ENCODE data around the gene TMEM54. TPM values are rescaled to one million over a fixed set of nuclear protein-coding genes. Genes with fewer than 3 reads are reported as not detected.

TMEM54 gene
- total and polyA plus RNA-seq, 2 donors (not counting 1 experiment from before 2014, with no cell fraction given) = 24.2 to 69.9 TPM

DNA sequence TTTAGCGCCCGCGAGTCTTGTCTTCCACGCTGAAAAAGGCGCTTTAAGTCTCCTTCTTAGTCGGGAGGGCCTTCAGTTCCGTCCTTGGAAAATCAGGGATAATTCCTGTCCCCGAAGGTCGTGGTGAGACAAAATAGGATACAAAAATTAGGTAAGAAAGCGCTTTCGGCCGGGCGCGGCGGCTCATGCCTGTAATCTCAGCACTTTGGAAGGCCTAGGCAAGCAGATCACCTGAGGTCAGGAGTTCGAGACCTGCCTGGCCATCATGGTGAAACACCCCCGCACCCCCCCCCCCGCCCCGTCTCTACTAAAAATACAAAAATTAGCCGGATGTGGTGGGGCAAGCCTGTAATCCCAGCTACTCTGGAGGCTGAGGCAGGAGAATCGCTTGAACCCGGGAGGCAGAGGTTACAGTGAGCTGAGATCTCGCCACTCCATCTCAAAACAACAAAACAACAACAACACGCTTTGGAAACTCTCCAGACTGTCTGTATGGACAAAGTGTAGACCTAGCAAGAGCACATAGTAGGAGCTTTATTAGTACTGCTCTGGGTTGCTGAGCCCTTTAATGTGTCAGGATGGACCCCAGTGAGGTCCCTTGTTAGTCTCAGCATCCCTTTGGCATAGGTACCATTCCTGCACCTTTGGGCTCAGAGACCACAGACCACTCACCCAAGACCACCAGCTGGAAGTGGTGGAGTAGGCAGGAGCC lies 790 bp upstream of the TMEM54 start:
- Histone ChIP-seq H3K4me3 (replicated peaks in 1 of 4; ENCODE audit: control extremely low read depth in 1 of 4, insufficient read depth in 1 of 4, low read depth in 3 of 4, low read length in 4 of 4) (peak overlapping the region; percentile 54 to 68 (median 62)), H2AFZ (ENCODE audit: low read length) (peak overlapping the region; percentile 89), H3K9me3 (ENCODE audit: control insufficient read depth, insufficient read depth, low read depth, low read length) (no peaks in the 10 kb centered on the region), H4K20me1 (ENCODE audit: control insufficient read depth, extremely low read depth, insufficient read depth, low read length) (no peaks in the 10 kb centered on the region), H3K36me3 (ENCODE audit: control insufficient read depth, insufficient read depth, low read length) (no peaks in the 10 kb centered on the region), H3K27me3 (ENCODE audit: control insufficient read depth, insufficient read depth, low read length) (no peaks in the 10 kb centered on the region), H3K9ac (ENCODE audit: insufficient read depth, low read length) (peak overlapping the region; percentile 37), H3K27ac (ENCODE audit: insufficient read depth, low read length) (no peak overlapping the region), H3K79me2 (ENCODE audit: control insufficient read depth, insufficient read depth, low read length) (no peaks in the 10 kb centered on the region), H3K4me1 (ENCODE audit: control insufficient read depth, extremely low read depth, insufficient read depth, low read length) (no peaks in the 10 kb centered on the region), H3K4me2 (ENCODE audit: extremely low read depth, insufficient read depth, low read length) (peak overlapping the region; percentile 82)
- DNase-seq (ENCODE audit: low read depth in 2 of 2) = no peak
- no peak for TF ChIP-seq EZH2 (IDR thresholded peaks at IDR 0.05; ENCODE audit: low read length, missing control alignments)
- TF ChIP-seq, protein P1, sequence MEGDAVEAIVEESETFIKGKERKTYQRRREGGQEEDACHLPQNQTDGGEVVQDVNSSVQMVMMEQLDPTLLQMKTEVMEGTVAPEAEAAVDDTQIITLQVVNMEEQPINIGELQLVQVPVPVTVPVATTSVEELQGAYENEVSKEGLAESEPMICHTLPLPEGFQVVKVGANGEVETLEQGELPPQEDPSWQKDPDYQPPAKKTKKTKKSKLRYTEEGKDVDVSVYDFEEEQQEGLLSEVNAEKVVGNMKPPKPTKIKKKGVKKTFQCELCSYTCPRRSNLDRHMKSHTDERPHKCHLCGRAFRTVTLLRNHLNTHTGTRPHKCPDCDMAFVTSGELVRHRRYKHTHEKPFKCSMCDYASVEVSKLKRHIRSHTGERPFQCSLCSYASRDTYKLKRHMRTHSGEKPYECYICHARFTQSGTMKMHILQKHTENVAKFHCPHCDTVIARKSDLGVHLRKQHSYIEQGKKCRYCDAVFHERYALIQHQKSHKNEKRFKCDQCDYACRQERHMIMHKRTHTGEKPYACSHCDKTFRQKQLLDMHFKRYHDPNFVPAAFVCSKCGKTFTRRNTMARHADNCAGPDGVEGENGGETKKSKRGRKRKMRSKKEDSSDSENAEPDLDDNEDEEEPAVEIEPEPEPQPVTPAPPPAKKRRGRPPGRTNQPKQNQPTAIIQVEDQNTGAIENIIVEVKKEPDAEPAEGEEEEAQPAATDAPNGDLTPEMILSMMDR (conservative IDR thresholded peaks at IDR 0.05 in 1 of 2, IDR thresholded peaks at IDR 0.05 in 1 of 2; ENCODE audit: low read depth in 1 of 2, low read length in 2 of 2) = no peak

DNA sequence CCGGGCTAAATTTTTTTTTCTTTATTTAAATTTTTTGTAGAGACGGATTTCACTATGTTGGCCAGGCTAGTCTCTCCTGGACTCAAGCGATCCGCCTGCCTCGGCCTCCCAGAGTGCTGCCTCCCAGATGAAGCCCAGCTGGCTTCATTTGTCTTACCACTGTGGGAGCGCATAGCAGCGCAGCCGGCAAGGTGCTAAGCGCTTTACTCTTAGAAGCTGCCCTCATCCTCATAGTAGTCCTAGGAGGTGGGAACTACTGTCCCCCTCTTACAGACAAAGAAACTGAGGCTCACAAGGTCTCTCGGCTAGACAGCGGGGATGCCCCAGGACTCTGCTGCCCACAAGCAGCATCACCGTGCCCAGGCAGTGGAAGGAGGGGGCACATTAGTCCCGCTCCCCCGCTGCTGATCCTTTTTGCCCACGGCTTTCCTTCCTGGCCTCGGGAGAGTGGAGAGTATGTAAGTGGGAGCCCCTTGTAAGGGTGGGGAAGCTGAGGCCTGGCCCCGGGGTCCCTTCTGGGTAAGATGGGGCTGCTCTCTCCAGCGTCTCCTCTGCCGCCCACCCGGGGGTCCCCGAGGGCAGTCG lies 726 bp downstream of the TMEM54 start:
- Histone ChIP-seq H3K9me3 (ENCODE audit: control insufficient read depth, insufficient read depth, low read depth, low read length) (no peaks in the 10 kb centered on the region), H3K27me3 (ENCODE audit: control insufficient read depth, insufficient read depth, low read length) (no peaks in the 10 kb centered on the region), H3K27ac (ENCODE audit: insufficient read depth, low read length) (no peak overlapping the region), H4K20me1 (ENCODE audit: control insufficient read depth, extremely low read depth, insufficient read depth, low read length) (no peaks in the 10 kb centered on the region), H3K9ac (ENCODE audit: insufficient read depth, low read length) (no peak overlapping the region), H2AFZ (ENCODE audit: low read length) (no peak overlapping the region), H3K79me2 (ENCODE audit: control insufficient read depth, insufficient read depth, low read length) (no peaks in the 10 kb centered on the region), H3K4me1 (ENCODE audit: control insufficient read depth, extremely low read depth, insufficient read depth, low read length) (no peaks in the 10 kb centered on the region), H3K36me3 (ENCODE audit: control insufficient read depth, insufficient read depth, low read length) (no peaks in the 10 kb centered on the region), H3K4me3 (replicated peaks in 1 of 4; ENCODE audit: control extremely low read depth in 1 of 4, insufficient read depth in 1 of 4, low read depth in 3 of 4, low read length in 4 of 4) (peak overlapping the region; percentile 57 to 78 (median 62)), H3K4me2 (ENCODE audit: extremely low read depth, insufficient read depth, low read length) (peak overlapping the region; percentile 85)
- peak in 1 of 2 donors; percentile 26 for DNase-seq (ENCODE audit: low read depth in 2 of 2)
- TF ChIP-seq EZH2 (IDR thresholded peaks at IDR 0.05; ENCODE audit: low read length, missing control alignments) = no peak
- TF ChIP-seq, protein P1 (conservative IDR thresholded peaks at IDR 0.05 in 1 of 2, IDR thresholded peaks at IDR 0.05 in 1 of 2; ENCODE audit: low read depth in 1 of 2, low read length in 2 of 2) = no peak

DNA sequence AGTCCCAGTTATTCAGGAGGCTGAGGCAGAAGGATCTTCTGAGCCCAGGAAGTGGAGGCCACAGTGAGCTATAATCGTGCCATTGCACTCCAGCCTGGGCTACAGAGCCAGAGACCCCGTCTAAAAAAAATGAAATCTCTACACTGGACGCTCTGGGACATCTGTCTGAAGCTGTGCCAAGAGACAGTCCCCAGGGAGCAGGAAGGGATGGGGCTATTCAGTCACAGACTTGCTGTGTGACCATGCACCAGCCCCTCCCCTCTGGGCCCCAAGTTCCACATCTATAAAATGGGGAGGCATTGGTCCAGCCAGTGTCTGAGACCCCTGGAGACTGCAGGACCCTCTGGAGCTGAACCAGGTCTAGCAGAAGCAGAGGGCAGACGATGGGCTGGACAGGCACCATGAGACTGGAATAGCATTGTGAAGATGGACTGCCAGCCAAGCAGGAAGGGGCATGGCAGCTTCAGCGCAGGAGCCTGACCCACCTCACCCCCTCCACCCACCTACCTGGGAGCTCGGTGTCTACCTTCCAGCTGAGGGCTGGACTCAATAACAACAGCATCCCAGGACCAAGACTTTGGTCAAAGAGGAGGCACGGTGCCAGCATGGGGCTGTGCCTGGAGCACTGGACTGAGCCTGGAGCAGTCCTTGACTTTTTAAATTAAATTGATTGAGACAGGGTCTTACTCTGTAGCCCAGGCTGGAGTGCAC lies 1.4 kb downstream of the TMEM54 start:
- Histone ChIP-seq H3K9me3 (ENCODE audit: control insufficient read depth, insufficient read depth, low read depth, low read length) (no peaks in the 10 kb centered on the region), H3K27ac (ENCODE audit: insufficient read depth, low read length) (no peak overlapping the region), H3K4me1 (ENCODE audit: control insufficient read depth, extremely low read depth, insufficient read depth, low read length) (no peaks in the 10 kb centered on the region), H4K20me1 (ENCODE audit: control insufficient read depth, extremely low read depth, insufficient read depth, low read length) (no peaks in the 10 kb centered on the region), H3K4me2 (ENCODE audit: extremely low read depth, insufficient read depth, low read length) (no peak overlapping the region), H3K36me3 (ENCODE audit: control insufficient read depth, insufficient read depth, low read length) (no peaks in the 10 kb centered on the region), H2AFZ (ENCODE audit: low read length) (no peak overlapping the region), H3K4me3 (replicated peaks in 1 of 4; ENCODE audit: control extremely low read depth in 1 of 4, insufficient read depth in 1 of 4, low read depth in 3 of 4, low read length in 4 of 4) (no peak overlapping the region), H3K79me2 (ENCODE audit: control insufficient read depth, insufficient read depth, low read length) (no peaks in the 10 kb centered on the region), H3K9ac (ENCODE audit: insufficient read depth, low read length) (no peak overlapping the region), H3K27me3 (ENCODE audit: control insufficient read depth, insufficient read depth, low read length) (no peaks in the 10 kb centered on the region)
- TF ChIP-seq, protein P1 (conservative IDR thresholded peaks at IDR 0.05 in 1 of 2, IDR thresholded peaks at IDR 0.05 in 1 of 2; ENCODE audit: low read depth in 1 of 2, low read length in 2 of 2) = no peak
- no peak for TF ChIP-seq EZH2 (IDR thresholded peaks at IDR 0.05; ENCODE audit: low read length, missing control alignments)
- DNase-seq (ENCODE audit: low read depth in 2 of 2) = no peak
